ENCODE data around the gene PFDN4.

The PFDN4 gene

DNA sequence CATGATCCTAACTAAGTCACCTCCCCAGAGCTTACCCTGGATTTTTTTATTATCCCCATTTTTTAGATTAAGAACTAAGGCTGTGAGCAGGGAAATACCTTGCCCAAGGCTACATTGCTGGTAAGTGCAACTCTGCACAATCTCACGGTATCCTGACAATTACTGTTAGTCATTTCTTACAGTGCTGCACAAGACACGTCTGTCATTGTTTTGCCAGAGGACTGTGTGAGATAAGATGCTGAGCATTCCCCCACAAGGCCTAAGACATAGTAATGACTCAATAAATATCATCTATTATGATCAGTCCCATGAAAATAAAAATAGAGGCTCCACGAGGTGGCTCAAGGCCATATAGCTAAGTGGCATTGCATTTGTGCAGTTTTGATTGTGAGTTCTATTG lies 21.0 kb downstream of the PFDN4 start:
- Histone ChIP-seq H3K9me3 (ENCODE audit: control insufficient read depth, insufficient read depth, low read length) (no peaks in the 10 kb centered on the region), H3K4me2 (ENCODE audit: low read length) (no peak overlapping the region), H3K4me1 (ENCODE audit: control insufficient read depth, low read length) (no peaks in the 10 kb centered on the region), H3K79me2 (ENCODE audit: control insufficient read depth, low read length) (no peaks in the 10 kb centered on the region), H3K4me3 (ENCODE audit: low read length) (no peak overlapping the region), H3K36me3 (ENCODE audit: control insufficient read depth, low read length) (no peaks in the 10 kb centered on the region), H3K9me2 (replicated peaks; ENCODE audit: control insufficient read depth, low read length) (no peaks in the 10 kb centered on the region), H4K20me1 (ENCODE audit: control insufficient read depth, insufficient read depth, low read depth, low read length) (no peaks in the 10 kb centered on the region), H3F3A (ENCODE audit: control insufficient read depth, insufficient read depth) (no peaks in the 10 kb centered on the region), H3K27me3 (ENCODE audit: control insufficient read depth, low read length) (0 out of 2 replicates have a peak, but pooled peaks cover 2% of the 10 kb centered on the region), H3K27ac (ENCODE audit: low read depth, low read length) (no peak overlapping the region)
- TF ChIP-seq EZH2phosphoT487 (IDR thresholded peaks at IDR 0.05; ENCODE audit: borderline replicate concordance, low read length), result no peak
- TF ChIP-seq, protein P1, sequence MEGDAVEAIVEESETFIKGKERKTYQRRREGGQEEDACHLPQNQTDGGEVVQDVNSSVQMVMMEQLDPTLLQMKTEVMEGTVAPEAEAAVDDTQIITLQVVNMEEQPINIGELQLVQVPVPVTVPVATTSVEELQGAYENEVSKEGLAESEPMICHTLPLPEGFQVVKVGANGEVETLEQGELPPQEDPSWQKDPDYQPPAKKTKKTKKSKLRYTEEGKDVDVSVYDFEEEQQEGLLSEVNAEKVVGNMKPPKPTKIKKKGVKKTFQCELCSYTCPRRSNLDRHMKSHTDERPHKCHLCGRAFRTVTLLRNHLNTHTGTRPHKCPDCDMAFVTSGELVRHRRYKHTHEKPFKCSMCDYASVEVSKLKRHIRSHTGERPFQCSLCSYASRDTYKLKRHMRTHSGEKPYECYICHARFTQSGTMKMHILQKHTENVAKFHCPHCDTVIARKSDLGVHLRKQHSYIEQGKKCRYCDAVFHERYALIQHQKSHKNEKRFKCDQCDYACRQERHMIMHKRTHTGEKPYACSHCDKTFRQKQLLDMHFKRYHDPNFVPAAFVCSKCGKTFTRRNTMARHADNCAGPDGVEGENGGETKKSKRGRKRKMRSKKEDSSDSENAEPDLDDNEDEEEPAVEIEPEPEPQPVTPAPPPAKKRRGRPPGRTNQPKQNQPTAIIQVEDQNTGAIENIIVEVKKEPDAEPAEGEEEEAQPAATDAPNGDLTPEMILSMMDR (IDR thresholded peaks at IDR 0.05; ENCODE audit: low read depth, low read length, poor library complexity, severe bottlenecking), result no peak

DNA sequence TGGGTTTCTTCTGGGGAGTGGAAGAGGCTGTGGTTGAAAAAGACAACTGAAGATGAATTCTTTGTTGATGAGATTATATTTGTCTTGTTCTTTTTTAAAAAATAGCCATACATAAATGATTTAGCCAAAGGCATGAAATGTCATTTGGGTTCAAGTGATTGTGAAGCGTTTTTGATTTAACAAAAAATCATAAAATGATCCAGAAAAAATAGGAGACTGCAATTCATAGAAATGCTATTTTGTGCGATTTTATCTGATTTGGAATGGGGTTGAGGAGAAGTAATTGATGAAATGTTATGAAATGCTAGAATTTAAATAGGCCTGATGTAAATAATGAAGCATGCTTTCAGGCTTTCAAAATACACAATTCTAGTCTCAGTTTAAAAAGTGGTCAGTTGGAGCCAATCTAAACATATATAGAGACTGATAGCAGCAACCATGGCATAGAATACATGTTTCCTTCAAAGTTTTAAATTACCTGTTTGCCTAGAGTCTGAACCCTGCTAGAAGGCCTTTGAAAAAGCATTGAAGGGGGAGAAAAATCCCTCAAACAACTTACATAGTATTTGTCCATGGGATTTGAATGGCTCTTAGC lies 21.8 kb downstream of the PFDN4 start:
- H3K4me2 ChIP-seq (ENCODE audit: low read length), result no peak overlapping the region
- H3K27ac ChIP-seq (ENCODE audit: low read depth, low read length), result no peak overlapping the region
- H4K20me1 ChIP-seq (ENCODE audit: control insufficient read depth, insufficient read depth, low read depth, low read length), result no peaks in the 10 kb centered on the region
- H3K9me3 ChIP-seq (ENCODE audit: control insufficient read depth, insufficient read depth, low read length), result no peaks in the 10 kb centered on the region
- H3K4me3 ChIP-seq (ENCODE audit: low read length), result no peak overlapping the region
- H3K9me2 ChIP-seq (replicated peaks; ENCODE audit: control insufficient read depth, low read length), result no peaks in the 10 kb centered on the region
- H3F3A ChIP-seq (ENCODE audit: control insufficient read depth, insufficient read depth), result no peaks in the 10 kb centered on the region
- no peak for TF ChIP-seq EZH2phosphoT487 (IDR thresholded peaks at IDR 0.05; ENCODE audit: borderline replicate concordance, low read length)
- TF ChIP-seq, protein P1 (IDR thresholded peaks at IDR 0.05; ENCODE audit: low read depth, low read length, poor library complexity, severe bottlenecking), result no peak
- H3K4me1 ChIP-seq (ENCODE audit: control insufficient read depth, low read length), result no peaks in the 10 kb centered on the region
- no peaks in the 10 kb centered on the region for H3K79me2 ChIP-seq (ENCODE audit: control insufficient read depth, low read length)
- no peaks in the 10 kb centered on the region for H3K36me3 ChIP-seq (ENCODE audit: control insufficient read depth, low read length)
- H3K27me3 ChIP-seq (ENCODE audit: control insufficient read depth, low read length), result 0 out of 2 replicates have a peak, but pooled peaks cover 2% of the 10 kb centered on the region

DNA sequence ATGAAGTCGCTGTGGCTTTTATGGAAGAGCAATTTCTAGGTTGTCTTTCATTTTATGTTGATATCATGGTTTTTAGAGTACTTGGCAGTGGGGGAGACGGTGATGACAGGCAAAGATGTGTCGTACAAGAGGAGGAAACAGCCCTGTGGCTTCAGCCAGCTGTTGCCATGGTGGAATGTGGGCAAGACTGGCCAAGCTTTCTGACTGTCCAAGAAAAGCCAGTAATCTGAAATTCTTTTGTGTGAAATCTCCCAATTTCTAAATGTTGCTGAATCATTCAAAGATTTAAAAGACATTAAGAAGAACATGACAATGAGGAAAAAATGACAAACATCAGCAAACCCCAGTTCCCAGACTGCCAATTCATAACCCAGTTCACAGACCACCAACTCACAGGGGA lies 23.1 kb downstream of the PFDN4 start:
- no peaks in the 10 kb centered on the region for H4K20me1 ChIP-seq (ENCODE audit: control insufficient read depth, insufficient read depth, low read depth, low read length)
- H3F3A ChIP-seq (ENCODE audit: control insufficient read depth, insufficient read depth), result no peaks in the 10 kb centered on the region
- TF ChIP-seq, protein P1 (IDR thresholded peaks at IDR 0.05; ENCODE audit: low read depth, low read length, poor library complexity, severe bottlenecking), result no peak
- no peak for TF ChIP-seq EZH2phosphoT487 (IDR thresholded peaks at IDR 0.05; ENCODE audit: borderline replicate concordance, low read length)

More for the DNA sequence above, 23.1 kb downstream of the PFDN4 start:
- H3K4me3 ChIP-seq (ENCODE audit: low read length), result no peak overlapping the region
- no peaks in the 10 kb centered on the region for H3K9me3 ChIP-seq (ENCODE audit: control insufficient read depth, insufficient read depth, low read length)
- no peaks in the 10 kb centered on the region for H3K36me3 ChIP-seq (ENCODE audit: control insufficient read depth, low read length)
- no peaks in the 10 kb centered on the region for H3K9me2 ChIP-seq (replicated peaks; ENCODE audit: control insufficient read depth, low read length)
- no peak overlapping the region for H3K4me2 ChIP-seq (ENCODE audit: low read length)
- no peak overlapping the region for H3K27ac ChIP-seq (ENCODE audit: low read depth, low read length)
- no peaks in the 10 kb centered on the region for H3K79me2 ChIP-seq (ENCODE audit: control insufficient read depth, low read length)
- no peaks in the 10 kb centered on the region for H3K27me3 ChIP-seq (ENCODE audit: control insufficient read depth, low read length)
- no peaks in the 10 kb centered on the region for H3K4me1 ChIP-seq (ENCODE audit: control insufficient read depth, low read length)
